HG03039 (cell line): Measurements from ENCODE around the gene DBNDD1.
"Not testable (repeated sequence)": the region's sequence is repeated elsewhere in the genome, so short reads cannot be mapped to it uniquely, and the experiment has no call there.

Experiments
- ATAC-seq: cut with Tn5 transposase; IDR thresholded peaks from one replicate; pipeline ENCODE4 v1.9.1; 2021; ENCODE audit warnings: mild to moderate bottlenecking, moderate library complexity; ENCODE audit not compliant: unreplicated experiment

DBNDD1 gene

GRCh38 chr16:90018652-90019542 is at the start of gene DBNDD1:
DBNDD1 (minus strand) TSS chr16:90019456; CDS start chr16:90019341, 115 bp downstream.
- no peak for ATAC-seq

GRCh38 chr16:90061437-90061836 is 42.2 kb upstream of the DBNDD1 start:
- ATAC-seq = no peak

GRCh38 chr16:90057738-90058173 is 38.5 kb upstream of the DBNDD1 start:
- ATAC-seq = no peak

DNA sequence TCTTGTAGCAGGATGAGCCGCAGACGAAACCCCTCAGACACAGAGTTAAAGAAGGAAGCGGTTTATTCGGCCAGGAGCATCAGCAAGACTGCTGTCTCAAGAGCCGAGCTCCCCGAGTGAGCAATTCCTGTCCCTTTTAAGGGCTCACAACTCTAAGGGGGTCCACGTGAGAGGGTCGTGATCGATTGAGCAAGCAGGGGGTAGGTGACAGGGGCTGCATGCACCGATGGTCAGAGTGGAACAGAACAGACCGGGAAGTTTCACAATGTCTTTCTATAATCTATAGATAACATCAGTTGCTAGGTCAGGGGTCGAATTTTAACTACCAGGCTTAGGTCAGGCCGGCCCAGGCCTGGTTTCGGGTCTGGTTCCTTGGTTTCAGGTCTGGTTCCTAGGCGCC is 37.3 kb upstream of the DBNDD1 start:
- ATAC-seq = not testable (repeated sequence)

GRCh38 chr16:90055371-90055770 is 36.1 kb upstream of the DBNDD1 start:
- ATAC-seq = no peak

- ATAC-seq = no peak
These were observed 35.3 kb upstream of the DBNDD1 start for GRCh38 chr16:90054554-90054953.

DNA sequence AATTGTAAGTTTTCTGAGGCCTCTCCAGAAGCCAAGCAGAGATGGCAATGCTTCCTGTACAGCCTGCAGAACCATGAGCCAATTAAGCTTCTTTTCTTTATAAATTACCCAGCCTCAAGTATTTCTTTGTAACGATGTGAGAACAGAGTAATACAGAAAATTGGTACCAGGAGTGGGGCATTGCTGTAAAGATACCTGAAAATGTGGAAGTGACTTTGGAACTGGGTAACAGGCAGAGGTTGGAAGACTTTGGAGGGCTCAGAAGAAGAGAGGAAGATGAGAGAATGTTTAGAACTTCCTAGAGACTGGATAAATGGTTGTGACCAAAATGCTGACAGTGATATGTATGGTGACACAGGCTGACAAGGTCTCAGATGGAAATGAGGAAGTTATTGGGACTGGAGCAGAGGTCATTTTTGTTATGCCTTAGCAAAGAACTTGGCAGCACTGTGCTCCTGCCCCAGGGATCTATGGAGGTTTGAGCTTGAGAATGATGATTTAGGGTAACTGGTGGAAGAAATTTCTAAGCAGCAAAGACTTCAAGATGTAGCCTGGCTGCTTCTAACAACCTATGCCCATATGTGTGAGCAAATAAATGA is 34.7 kb upstream of the DBNDD1 start:
- no peak for ATAC-seq

DNA sequence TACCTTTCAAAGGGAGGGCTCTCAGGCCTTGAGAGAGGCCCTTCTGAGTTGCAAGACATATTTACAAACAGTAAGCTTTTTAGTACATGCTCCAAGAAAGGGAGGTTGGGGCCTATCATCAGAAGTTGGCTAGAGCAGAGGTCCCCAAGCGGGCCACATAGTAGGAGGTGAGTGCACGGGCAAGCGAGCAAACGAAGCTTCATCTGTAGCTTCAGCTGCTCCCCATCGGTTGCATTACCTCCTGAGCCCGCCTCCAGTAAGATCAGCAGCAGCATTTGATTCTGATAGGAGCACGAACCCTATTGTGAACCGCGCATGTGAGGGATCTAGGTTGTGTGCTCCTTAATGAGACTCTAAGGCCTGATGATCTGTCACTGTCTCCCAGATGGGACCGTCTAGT is 31.7 kb upstream of the DBNDD1 start:
- no peak for ATAC-seq

GRCh38 chr16:90048737-90049330 is 29.6 kb upstream of the DBNDD1 start:
- ATAC-seq = no peak

DNA sequence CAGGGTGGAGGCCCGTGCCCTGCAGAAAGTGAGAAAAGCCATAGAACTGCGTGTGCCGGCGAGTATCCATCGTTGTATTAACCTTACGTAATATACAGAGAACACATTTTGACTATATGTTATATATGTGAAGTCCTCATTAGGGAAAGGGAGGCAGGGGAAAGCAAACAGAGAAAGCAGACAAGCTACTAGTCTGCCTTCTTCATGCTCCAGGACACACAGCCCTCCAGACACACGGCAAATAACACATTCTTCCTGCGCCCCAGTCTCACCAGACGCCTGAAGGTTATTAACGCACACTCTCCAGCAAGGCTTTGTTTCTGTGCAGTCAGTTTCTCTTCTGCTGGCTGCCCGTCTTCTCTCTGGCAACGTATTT is 29.1 kb upstream of the DBNDD1 start:
- ATAC-seq = no peak

GRCh38 chr16:90047714-90048346 is 28.6 kb upstream of the DBNDD1 start:
- ATAC-seq = no peak

DNA sequence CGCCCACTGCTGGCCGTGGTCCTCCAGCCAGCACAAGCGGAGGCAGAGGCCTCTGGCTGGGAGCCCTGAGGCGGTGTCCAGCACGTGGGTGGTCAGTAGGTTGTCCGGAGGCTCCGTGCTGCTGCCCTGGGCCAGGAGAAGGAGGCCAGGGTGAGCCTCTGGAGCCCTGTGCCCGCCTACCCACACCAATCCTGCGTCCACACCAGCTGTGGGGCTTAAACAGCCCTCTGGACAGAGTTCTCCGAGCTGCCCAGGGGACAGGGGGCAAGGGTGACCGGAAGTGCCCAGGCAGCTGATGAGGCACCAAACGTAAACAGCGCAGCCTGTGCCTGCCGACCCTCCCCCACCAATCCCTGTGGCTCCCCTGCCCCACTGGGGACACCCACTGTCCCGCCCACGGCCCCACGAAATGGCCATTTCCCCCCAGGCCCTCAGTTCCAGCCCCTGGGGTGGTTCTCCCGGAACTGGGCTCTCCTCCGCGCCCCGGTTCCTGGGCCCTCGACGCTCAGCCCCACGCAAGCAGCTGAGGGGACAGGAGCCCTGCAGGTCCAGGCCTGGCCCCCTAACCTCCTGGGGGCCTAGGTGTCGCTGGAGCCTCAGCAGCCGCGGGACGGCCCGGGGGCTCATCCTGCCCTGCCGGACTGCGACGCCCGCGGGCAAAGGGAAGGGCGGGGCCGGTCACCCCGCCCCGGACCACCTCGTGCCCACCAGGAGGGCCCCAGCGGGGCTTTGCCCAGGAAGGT is 27.9 kb upstream of the DBNDD1 start:
- no peak for ATAC-seq

DNA sequence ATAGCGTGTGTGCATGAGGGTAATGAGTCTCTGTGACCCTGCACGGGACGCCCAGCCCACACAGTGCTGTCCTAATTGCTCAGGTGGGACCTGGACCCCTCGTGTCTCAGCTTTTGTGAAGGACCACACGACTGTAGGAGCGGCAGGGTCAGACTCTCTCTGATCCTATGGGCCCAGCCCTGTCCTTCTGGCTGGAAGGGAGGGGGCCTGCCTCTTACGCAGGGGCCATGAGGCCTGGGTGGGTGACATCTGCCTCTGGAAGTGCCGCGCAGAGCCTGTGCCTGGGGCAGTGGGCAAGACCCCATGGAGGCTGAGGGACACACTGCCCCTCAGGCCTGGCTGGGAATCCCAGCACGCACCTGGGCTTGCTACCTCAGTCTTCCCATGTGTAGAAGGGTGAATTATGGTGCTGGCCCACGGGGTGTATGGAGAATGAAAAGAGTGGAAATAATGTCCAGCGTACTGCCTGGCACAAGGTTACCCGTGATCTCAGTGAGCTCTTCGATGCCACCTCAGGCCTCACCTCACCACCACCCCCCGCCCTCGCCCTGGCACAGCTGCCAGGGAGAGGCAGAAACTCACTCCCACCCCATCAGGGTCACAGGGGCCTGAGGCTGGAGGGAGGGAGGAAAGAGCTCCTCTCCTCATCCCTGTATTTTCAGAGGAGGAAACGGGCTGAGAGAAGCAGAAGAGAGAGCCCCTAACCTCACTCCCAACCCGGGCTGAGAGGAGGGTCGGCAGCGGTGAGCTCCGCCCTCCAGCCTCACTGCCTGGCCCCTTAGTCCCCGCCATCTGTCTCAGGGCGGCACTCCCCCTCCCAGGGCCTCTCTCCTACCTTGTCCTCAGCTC is 27.1 kb upstream of the DBNDD1 start:
- no peak for ATAC-seq

DNA sequence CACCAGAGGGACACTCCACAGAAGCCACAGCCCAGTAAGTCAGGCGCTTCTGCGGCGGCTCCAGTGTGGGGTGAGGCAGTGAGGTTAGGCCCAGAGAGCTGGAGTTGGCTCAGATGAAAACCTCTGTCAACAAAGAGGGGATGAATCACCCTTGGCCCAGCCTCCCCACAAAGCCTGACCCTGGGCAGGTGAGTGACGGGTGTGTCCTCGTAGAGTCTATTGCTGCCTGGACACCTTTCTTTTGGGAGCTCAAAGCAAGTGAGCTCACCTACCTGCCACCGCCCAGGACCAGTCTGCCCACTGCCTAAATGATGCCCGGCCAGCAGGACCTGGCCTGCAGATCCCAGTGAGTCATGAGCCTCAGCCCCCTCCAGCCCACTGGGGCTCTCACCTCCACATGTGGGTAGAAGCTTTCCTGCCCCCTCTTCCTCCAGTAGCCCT is 24.9 kb upstream of the DBNDD1 start:
- ATAC-seq = no peak

DNA sequence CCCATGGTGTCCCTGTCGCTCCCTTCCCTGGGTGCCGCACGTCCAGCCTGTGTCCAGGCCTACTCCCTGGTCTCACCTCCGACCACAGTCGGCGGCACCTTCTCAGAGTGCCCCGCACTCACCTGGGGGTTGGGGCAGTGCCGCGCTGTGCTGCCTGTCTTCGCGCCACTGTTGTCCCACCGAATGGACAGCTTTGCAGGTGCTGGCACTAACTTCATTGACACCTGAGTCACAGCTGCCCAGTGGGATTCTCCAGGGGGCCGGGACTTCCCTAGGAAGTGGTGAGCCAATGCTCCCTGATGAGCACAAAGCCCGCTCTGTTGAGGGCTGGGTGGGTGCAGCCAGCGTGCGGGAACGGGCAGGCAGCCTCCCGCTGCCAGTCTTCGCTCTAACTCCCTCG is 24.3 kb upstream of the DBNDD1 start:
- ATAC-seq = no peak

DNA sequence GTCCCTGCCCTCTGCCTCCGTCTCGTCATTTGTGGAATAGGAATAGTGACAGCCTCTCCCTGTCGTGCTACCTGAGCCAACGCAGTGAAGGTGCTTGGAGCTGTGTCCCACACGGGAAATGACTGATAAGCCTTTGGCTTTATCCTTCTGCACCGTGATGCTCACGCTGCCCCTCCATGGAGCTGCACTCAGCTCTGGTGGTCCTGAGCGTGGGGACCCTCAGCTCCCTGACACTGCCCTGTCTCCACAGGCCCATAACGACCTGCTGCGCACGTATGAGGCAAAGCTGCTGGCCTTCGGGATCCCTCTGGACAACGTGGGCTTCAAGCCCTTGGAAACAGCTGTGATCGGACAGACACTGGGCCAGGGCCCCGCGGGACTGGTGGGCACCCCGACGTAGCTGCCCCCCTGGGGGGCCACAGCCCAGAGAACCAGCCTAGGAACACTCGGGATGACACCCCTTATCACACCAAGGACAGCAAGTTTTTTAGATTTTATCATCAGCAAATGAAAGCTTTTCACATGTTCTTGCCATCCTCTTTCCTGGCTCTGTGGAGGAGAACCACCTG is 23.8 kb upstream of the DBNDD1 start:
- no peak for ATAC-seq

- no peak for ATAC-seq
These were observed 22.7 kb upstream of the DBNDD1 start for GRCh38 chr16:90041896-90042473.

DNA sequence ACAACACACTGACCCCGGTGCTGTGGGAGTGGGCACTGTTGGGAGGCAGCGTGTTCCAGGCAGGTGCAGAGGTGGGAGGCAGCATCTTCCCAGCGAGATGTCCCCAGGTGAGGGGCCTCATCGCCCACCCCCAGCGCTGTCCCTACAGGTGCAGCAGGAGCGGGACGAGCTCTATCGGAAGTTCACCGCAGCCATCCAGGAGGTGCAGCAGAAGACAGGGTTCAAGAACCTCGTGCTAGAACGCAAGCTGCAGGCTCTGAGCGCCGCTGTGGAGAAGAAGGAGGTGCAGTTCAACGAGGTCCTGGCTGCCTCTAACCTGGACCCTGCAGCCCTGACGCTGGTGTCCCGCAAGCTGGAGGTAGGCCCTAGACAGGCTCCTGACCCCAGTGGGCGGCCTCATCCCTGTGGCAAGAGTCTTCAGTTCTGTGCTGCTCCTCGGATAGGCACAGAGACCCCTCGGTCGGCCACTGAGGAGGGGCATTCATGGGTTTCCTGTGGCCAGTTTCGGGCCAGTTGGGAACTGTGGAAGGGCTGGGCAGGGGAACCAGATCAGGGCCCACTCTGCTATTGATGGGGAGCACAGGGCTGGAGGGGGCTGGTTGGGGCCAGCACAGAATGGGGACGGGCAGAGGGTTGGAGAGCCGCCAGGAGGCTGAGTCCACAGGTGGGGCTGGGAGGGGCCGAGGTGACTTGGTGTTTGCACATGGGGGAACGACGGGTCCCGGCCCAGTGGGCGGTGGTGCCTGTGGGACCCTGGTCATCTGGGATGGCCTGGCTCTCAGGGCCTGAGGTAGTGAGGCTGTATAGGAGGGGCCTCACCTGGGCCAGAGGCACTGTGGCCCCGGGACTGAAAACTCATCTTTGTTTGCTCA is 21.1 kb upstream of the DBNDD1 start:
- ATAC-seq = no peak
